Coronary artery (tissue), 2 donors: ENCODE measurements around the gene SERPINA3.
A peak's percentile ranks its signal among the peaks of the same experiment; 100 is the strongest.

Experiments used
- DNase-seq: peaks from one replicate; pipeline ENCODE4 v3.0.0-alpha.2; 2017; ENCODE audit warnings: low spot score
- H3K27ac ChIP-seq, 2 donors: fragments of 200-600 bp; sonication (generic); one replicate each; pipeline ENCODE4 v1.5.1; 2016 to 2019
- H3K4me3 ChIP-seq: fragments of 200-600 bp; sonication (generic); 2 replicates; pipeline ENCODE4 v1.5.1; 2016; ENCODE audit warnings: mild to moderate bottlenecking, moderate library complexity
- CTCF ChIP-seq: fragments of 200-600 bp; sonication (generic); IDR thresholded peaks from one replicate; pipeline ENCODE4 v1.5.1; 2019; ENCODE audit warnings: antibody characterized with exemption

The SERPINA3 gene

DNA sequence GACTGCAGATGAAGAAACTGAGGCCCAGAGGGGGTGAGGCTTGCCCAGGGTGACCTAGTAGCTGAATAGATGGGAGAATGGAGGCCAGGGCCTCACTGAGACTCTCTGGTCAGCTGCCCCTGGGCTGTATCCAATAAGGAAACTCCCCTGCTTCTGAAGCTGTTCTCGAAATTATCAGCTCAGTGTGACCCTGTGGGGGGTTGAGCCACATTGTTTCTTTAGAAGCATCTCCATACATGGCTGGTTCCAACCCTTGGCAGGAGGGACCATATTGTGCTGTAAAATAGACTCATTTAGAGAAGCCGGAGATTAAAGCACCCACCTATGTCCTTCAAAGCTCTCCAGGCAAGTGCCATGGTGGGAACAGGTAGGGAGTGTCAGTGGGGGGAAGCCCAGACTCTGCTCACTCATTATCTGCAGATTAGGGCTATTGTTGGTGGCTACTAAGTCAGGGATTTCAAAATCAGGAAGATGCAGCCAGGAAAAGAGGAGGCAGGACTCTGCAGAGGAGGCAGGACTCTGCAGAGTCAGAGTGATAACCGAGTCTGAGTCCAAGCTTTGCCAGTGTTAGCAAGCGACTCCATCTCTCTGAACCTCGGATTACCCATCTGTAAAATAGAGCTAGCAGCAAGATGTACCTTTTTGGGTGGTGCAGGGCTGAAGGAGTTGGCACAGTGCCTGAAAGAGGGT is 27.5 kb upstream of the SERPINA3 start:
- no peak for TF ChIP-seq CTCF
- DNase-seq = no peak
- H3K4me3 ChIP-seq = no peak overlapping the region
- H3K27ac ChIP-seq = peak overlapping the region in 1 of 2 donors; percentile 54

- H3K27ac ChIP-seq = no peak overlapping the region
- no peak for DNase-seq
- no peak for TF ChIP-seq CTCF
- no peak overlapping the region for H3K4me3 ChIP-seq
Measured at GRCh38 chr14:94586635-94587034, 25.6 kb upstream of the SERPINA3 start.

DNA sequence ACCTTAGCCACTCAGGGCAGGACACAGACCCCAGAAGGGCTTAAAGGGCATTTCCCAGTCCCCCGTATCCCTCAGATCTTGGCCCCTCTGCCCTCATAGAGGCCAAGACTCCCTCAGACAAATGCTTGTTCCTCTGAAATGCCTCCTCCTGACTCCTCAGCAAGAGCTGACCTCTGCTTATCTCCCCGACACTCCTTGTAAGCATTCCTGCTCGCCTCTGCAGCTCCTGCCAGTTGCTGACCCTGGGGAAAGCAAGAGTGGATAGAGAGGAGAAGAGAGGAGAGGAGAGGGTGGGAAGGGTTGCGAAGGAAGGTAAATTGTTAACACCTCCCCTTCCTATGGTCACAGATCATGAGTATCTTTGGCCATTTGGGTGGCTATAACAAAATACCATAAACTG is 23.9 kb upstream of the SERPINA3 start:
- H3K4me3 ChIP-seq = no peak overlapping the region
- DNase-seq = no peak
- no peak for TF ChIP-seq CTCF
- no peak overlapping the region for H3K27ac ChIP-seq

- no peak for TF ChIP-seq CTCF
- DNase-seq = no peak
- Histone ChIP-seq H3K27ac (no peak overlapping the region), H3K4me3 (no peak overlapping the region)
Measured at GRCh38 chr14:94591073-94591472, 21.1 kb upstream of the SERPINA3 start.

DNA sequence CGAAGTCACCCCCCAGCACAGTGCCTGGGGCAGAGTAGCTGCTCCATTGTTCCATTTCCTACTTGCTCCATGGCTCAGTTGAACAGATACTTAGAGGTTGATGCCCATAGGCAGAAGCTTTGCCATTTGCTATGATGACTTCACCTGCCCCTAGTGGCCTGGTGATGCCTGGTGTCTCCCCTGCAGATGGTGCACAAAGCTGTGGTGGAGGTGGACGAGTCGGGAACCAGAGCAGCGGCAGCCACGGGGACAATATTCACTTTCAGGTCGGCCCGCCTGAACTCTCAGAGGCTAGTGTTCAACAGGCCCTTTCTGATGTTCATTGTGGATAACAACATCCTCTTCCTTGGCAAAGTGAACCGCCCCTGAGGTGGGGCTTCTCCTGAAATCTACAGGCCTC is 20.3 kb upstream of the SERPINA3 start:
- no peak for TF ChIP-seq CTCF
- Histone ChIP-seq H3K4me3 (no peak overlapping the region), H3K27ac (no peak overlapping the region)
- no peak for DNase-seq

DNA sequence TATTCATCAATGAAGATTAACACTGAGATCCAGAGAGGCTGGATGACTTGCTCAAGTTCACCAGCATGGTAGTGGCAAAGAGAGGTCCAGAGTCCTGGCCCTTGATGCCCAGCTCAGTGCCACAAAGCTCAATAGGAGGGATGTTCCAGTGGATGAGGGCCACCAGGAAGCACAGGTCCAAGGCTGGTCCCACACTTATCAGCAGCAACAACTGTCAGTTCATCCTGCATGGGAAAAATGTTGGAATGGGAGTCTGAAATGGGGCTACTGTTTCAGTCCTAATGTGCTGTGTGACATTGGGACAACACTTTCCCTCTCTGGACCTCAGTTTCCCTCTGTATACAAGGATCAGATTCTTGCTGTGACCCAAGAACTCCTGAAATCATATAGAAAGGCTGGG is 19.7 kb upstream of the SERPINA3 start:
- no peak for DNase-seq
- Histone ChIP-seq H3K4me3 (no peak overlapping the region), H3K27ac (no peak overlapping the region)
- TF ChIP-seq CTCF = no peak

- Histone ChIP-seq H3K27ac (no peak overlapping the region), H3K4me3 (no peak overlapping the region)
- TF ChIP-seq CTCF = no peak
- DNase-seq = no peak
Measured at GRCh38 chr14:94593376-94593748, 18.8 kb upstream of the SERPINA3 start.
